Endothelial cell (in vitro differentiated cells): ENCODE data around the gene CRABP2. TPM values are rescaled to one million over a fixed set of nuclear protein-coding genes. Genes with fewer than 3 reads are reported as not detected.

Experiments used
- DNase-seq: peaks from one replicate; pipeline ENCODE4 v3.0.0; 2021; ENCODE audit warnings: low spot score
- H3K27ac Mint-ChIP-seq: one replicate; pipeline ENCODE4 v1.8.0; 2021; ENCODE audit warnings: mixed read lengths, inconsistent platforms; ENCODE audit not compliant: unreplicated experiment
- H3K27me3 Mint-ChIP-seq: one replicate; pipeline ENCODE4 v1.8.0; 2021; ENCODE audit warnings: mild to moderate bottlenecking, moderate library complexity, mixed read lengths, inconsistent platforms; ENCODE audit not compliant: unreplicated experiment
- H3K36me3 Mint-ChIP-seq: one replicate; pipeline ENCODE4 v1.8.0; 2021; ENCODE audit warnings: mild to moderate bottlenecking, low read depth, mixed read lengths, inconsistent platforms; ENCODE audit not compliant: unreplicated experiment
- H3K4me1 Mint-ChIP-seq: one replicate; pipeline ENCODE4 v1.8.0; 2021; ENCODE audit warnings: mild to moderate bottlenecking, mixed read lengths, inconsistent platforms; ENCODE audit not compliant: unreplicated experiment
- H3K4me3 Mint-ChIP-seq: one replicate; pipeline ENCODE4 v1.8.0; 2021; ENCODE audit warnings: mild to moderate bottlenecking, mixed read lengths, inconsistent platforms; ENCODE audit not compliant: unreplicated experiment
- H3K9me3 Mint-ChIP-seq: one replicate; pipeline ENCODE4 v1.8.0; 2021; ENCODE audit warnings: mixed read lengths, inconsistent platforms; ENCODE audit not compliant: unreplicated experiment
- CTCF ChIP-seq: fragments of 200-600 bp; sonication (generic); IDR thresholded peaks from one replicate; pipeline ENCODE4 v1.5.0; 2021; ENCODE audit warnings: antibody characterized with exemption; ENCODE audit not compliant: unreplicated experiment
- total RNA-seq: library from RNA; stranded (reverse); fragmentation: NEBNext Ultra II Directional; extraction: Animal tissue kit (Norgen Biotek cat#: 25700); gene quantifications from one replicate; pipeline ENCODE4 v1.2.1, GENCODE V29; 2021; ENCODE audit not compliant: unreplicated experiment

Gene CRABP2
- total RNA-seq, 1 donor from 2014 or later: 9.5 TPM

- H3K4me3 Mint-ChIP-seq: peak overlapping the region; percentile 78
- H3K27ac Mint-ChIP-seq: no peak overlapping the region
- TF ChIP-seq CTCF: peak; percentile 94
- DNase-seq: peak; percentile 71
- peaks cover 17% of the 10 kb centered on the region for H3K27me3 Mint-ChIP-seq
- peaks cover 17% of the 10 kb centered on the region for H3K4me1 Mint-ChIP-seq
- peaks cover 4% of the 10 kb centered on the region for H3K36me3 Mint-ChIP-seq
- no peaks in the 10 kb centered on the region for H3K9me3 Mint-ChIP-seq
Observed at GRCh38 chr1:156705918-156706656, 704 bp upstream of the CRABP2 start.

- no peak for DNase-seq
- Mint-ChIP-seq H3K4me3 (no peak overlapping the region), H3K27ac (no peak overlapping the region), H3K27me3 (peaks cover 17% of the 10 kb centered on the region), H3K4me1 (peaks cover 17% of the 10 kb centered on the region), H3K36me3 (peaks cover 4% of the 10 kb centered on the region), H3K9me3 (no peaks in the 10 kb centered on the region)
- no peak for TF ChIP-seq CTCF
Observed at GRCh38 chr1:156704930-156705320, 458 bp downstream of the CRABP2 start.

- no peak for DNase-seq
- no peak for TF ChIP-seq CTCF
- Mint-ChIP-seq H3K27ac (no peak overlapping the region), H3K4me3 (no peak overlapping the region), H3K36me3 (peaks cover 5% of the 10 kb centered on the region), H3K4me1 (peaks cover 17% of the 10 kb centered on the region), H3K9me3 (no peaks in the 10 kb centered on the region), H3K27me3 (peaks cover 17% of the 10 kb centered on the region)
Observed at GRCh38 chr1:156704166-156704711, 1.1 kb downstream of the CRABP2 start.

- Mint-ChIP-seq H3K4me1 (peaks cover 17% of the 10 kb centered on the region), H3K9me3 (no peaks in the 10 kb centered on the region), H3K36me3 (peaks cover 9% of the 10 kb centered on the region), H3K27ac (no peak overlapping the region), H3K4me3 (no peak overlapping the region), H3K27me3 (peaks cover 19% of the 10 kb centered on the region)
- no peak for TF ChIP-seq CTCF
- DNase-seq: no peak
Observed at GRCh38 chr1:156703741-156704140, 1.6 kb downstream of the CRABP2 start.

GRCh38 chr1:156703336-156703735 lies 2.0 kb downstream of the CRABP2 start:
- H3K27ac Mint-ChIP-seq: no peak overlapping the region

More at GRCh38 chr1:156703336-156703735, 2.0 kb downstream of the CRABP2 start:
- H3K4me3 Mint-ChIP-seq: no peak overlapping the region
- DNase-seq: no peak
- TF ChIP-seq CTCF: no peak
- H3K9me3 Mint-ChIP-seq: no peaks in the 10 kb centered on the region
- peaks cover 19% of the 10 kb centered on the region for H3K27me3 Mint-ChIP-seq
- H3K4me1 Mint-ChIP-seq: peaks cover 13% of the 10 kb centered on the region
- H3K36me3 Mint-ChIP-seq: peaks cover 8% of the 10 kb centered on the region
